Ishikawa (cell line): Measurements from ENCODE around the gene FKBP6.

Experiments
- CEBPB ChIP-seq: IDR thresholded peaks from 2 replicates; pipeline ENCODE4 v1.6.1; 2012
- CREB1 ChIP-seq: IDR thresholded peaks from 2 replicates; pipeline ENCODE4 v1.6.1; 2012; ENCODE audit warnings: low read depth
- EGR1 ChIP-seq: IDR thresholded peaks from 2 replicates; pipeline ENCODE4 v1.6.1; 2012
- EP300 ChIP-seq: IDR thresholded peaks from 2 replicates; pipeline ENCODE4 v1.6.1; 2012; ENCODE audit warnings: borderline replicate concordance
- FOXM1 ChIP-seq: IDR thresholded peaks from 2 replicates; pipeline ENCODE4 v1.6.1; 2012; ENCODE audit warnings: low read depth, borderline replicate concordance
- MAX ChIP-seq: IDR thresholded peaks from 2 replicates; pipeline ENCODE4 v1.6.1; 2012
- NFIC ChIP-seq: IDR thresholded peaks from 2 replicates; pipeline ENCODE4 v1.6.1; 2012
- RAD21 ChIP-seq: IDR thresholded peaks from 2 replicates; pipeline ENCODE4 v1.6.1; 2012; ENCODE audit warnings: low read depth
- REST ChIP-seq: IDR thresholded peaks from 2 replicates; pipeline ENCODE4 v1.6.1; 2012; ENCODE audit warnings: low read depth, mild to moderate bottlenecking
- TAF1 ChIP-seq: IDR thresholded peaks from 2 replicates; pipeline ENCODE4 v1.6.1; 2012; ENCODE audit warnings: low read depth, mild to moderate bottlenecking
- TCF12 ChIP-seq: IDR thresholded peaks from 2 replicates; pipeline ENCODE4 v1.6.1; 2012; ENCODE audit warnings: low read depth
- TEAD4 ChIP-seq: IDR thresholded peaks from 2 replicates; pipeline ENCODE4 v1.6.1; 2012
- USF1 ChIP-seq: IDR thresholded peaks from 2 replicates; pipeline ENCODE4 v1.6.1; 2012
- YY1 ChIP-seq: IDR thresholded peaks from 2 replicates; pipeline ENCODE4 v1.6.1; 2012; ENCODE audit warnings: low read depth
- ZBTB7A ChIP-seq: IDR thresholded peaks from 2 replicates; pipeline ENCODE4 v1.6.1; 2012; ENCODE audit warnings: low read depth

The FKBP6 gene

GRCh38 chr7:73351447-73352167, 23.6 kb downstream of the FKBP6 start:
- TF ChIP-seq EP300 (no peak), EGR1 (no peak), TEAD4 (no peak), CREB1 (no peak), MAX (no peak), USF1 (no peak), REST (no peak), ZBTB7A (no peak)

- TF ChIP-seq USF1 (no peak), YY1 (no peak), EGR1 (no peak), EP300 (no peak), MAX (no peak), FOXM1 (no peak), CEBPB (no peak)
These were observed 24.8 kb downstream of the FKBP6 start for GRCh38 chr7:73352784-73353183.

- TF ChIP-seq YY1: no peak
- TF ChIP-seq TEAD4: no peak
- no peak for TF ChIP-seq USF1
- no peak for TF ChIP-seq REST
- no peak for TF ChIP-seq NFIC
- TF ChIP-seq CREB1: no peak
These were observed 25.3 kb downstream of the FKBP6 start for GRCh38 chr7:73353243-73353642.

GRCh38 chr7:73354196-73354595, 26.2 kb downstream of the FKBP6 start:
- TF ChIP-seq EP300: no peak
- no peak for TF ChIP-seq USF1
- TF ChIP-seq MAX: no peak
- no peak for TF ChIP-seq EGR1
- no peak for TF ChIP-seq CREB1
- TF ChIP-seq TCF12: no peak
- no peak for TF ChIP-seq REST
- TF ChIP-seq RAD21: no peak
- TF ChIP-seq FOXM1: no peak
- no peak for TF ChIP-seq ZBTB7A
- TF ChIP-seq NFIC: no peak
- no peak for TF ChIP-seq YY1
- no peak for TF ChIP-seq TAF1
- TF ChIP-seq CEBPB: no peak
- TF ChIP-seq TEAD4: no peak
